Forelimb muscle (tissue), 1 donor: Measurements from ENCODE around the gene SERPINA12. TPM values are rescaled to one million over a fixed set of nuclear protein-coding genes. Genes with fewer than 3 reads are reported as not detected.
"Not testable (repeated sequence)": the region's sequence is repeated elsewhere in the genome, so short reads cannot be mapped to it uniquely, and the experiment has no call there.

Experiments used
- DNase-seq: peaks from one replicate; pipeline ENCODE4 v3.0.0-alpha.2; 2013; ENCODE audit warnings: low read depth
- polyA plus RNA-seq: library from polyadenylated mRNA; unstranded; fragments of 120-200 nt; gene quantifications from one replicate; pipeline ENCODE4 v1.2.1, GENCODE V29; 2013; ENCODE audit not compliant: insufficient read length

The SERPINA12 gene
- polyA plus RNA-seq, 1 donor = not detected

- DNase-seq = no peak
Observed at GRCh38 chr14:94536836-94537235, 27.6 kb upstream of the SERPINA12 start.

- no peak for DNase-seq
Observed at GRCh38 chr14:94535506-94535905, 26.2 kb upstream of the SERPINA12 start.

- DNase-seq = no peak
Observed at GRCh38 chr14:94532447-94532846, 23.2 kb upstream of the SERPINA12 start.

- DNase-seq = no peak
Observed at GRCh38 chr14:94531187-94531586, 21.9 kb upstream of the SERPINA12 start.

- DNase-seq = no peak
Observed at GRCh38 chr14:94524093-94524492, 14.8 kb upstream of the SERPINA12 start.

- no peak for DNase-seq
Observed at GRCh38 chr14:94523265-94523664, 14.0 kb upstream of the SERPINA12 start.

- DNase-seq = no peak
Observed at GRCh38 chr14:94522115-94522724, 13.0 kb upstream of the SERPINA12 start.

GRCh38 chr14:94521375-94522114 lies 12.3 kb upstream of the SERPINA12 start:
- no peak for DNase-seq

GRCh38 chr14:94517641-94518257 lies 8.5 kb upstream of the SERPINA12 start:
- DNase-seq = no peak

GRCh38 chr14:94517248-94517640 lies 8.0 kb upstream of the SERPINA12 start:
- DNase-seq = no peak

GRCh38 chr14:94515856-94516255 lies 6.6 kb upstream of the SERPINA12 start:
- DNase-seq = no peak

- DNase-seq = no peak
Observed at GRCh38 chr14:94515426-94515825, 6.2 kb upstream of the SERPINA12 start.

- no peak for DNase-seq
Observed at GRCh38 chr14:94514351-94514750, 5.1 kb upstream of the SERPINA12 start.

- not testable (repeated sequence) for DNase-seq
Observed at GRCh38 chr14:94510481-94510880, 1.2 kb upstream of the SERPINA12 start.

- DNase-seq = no peak
Observed at GRCh38 chr14:94505641-94506040, 3.6 kb downstream of the SERPINA12 start.

GRCh38 chr14:94505206-94505605 lies 4.1 kb downstream of the SERPINA12 start:
- DNase-seq = no peak

GRCh38 chr14:94501588-94502516 lies 7.4 kb downstream of the SERPINA12 start:
- DNase-seq = no peak

- DNase-seq = no peak
Observed at GRCh38 chr14:94500264-94500663, 9.0 kb downstream of the SERPINA12 start.

GRCh38 chr14:94499673-94500072 lies 9.6 kb downstream of the SERPINA12 start:
- no peak for DNase-seq

GRCh38 chr14:94498215-94498614 lies 11.1 kb downstream of the SERPINA12 start:
- DNase-seq = no peak

- no peak for DNase-seq
Observed at GRCh38 chr14:94494085-94494484, 15.2 kb downstream of the SERPINA12 start.

- no peak for DNase-seq
Observed at GRCh38 chr14:94491511-94491910, 17.8 kb downstream of the SERPINA12 start.
